Heart left ventricle (tissue), 16 donors: ENCODE results near the gene ZNF281. TPM values are rescaled to one million over a fixed set of nuclear protein-coding genes. Genes with fewer than 3 reads are reported as not detected.

Experiments used
- ATAC-seq, 4 donors: fragments of 200-7000 bp; cut with Tn5 transposase; one replicate each; pipeline ENCODE4 v1.9.1; 2020 to 2022; ENCODE audit warnings: moderate library complexity in 4 of 4, mild to moderate bottlenecking in 3 of 4, moderate number of reproducible peaks in 1 of 4
- DNase-seq, 5 donors: peaks; one replicate each; pipeline ENCODE4 v3.0.0-alpha.2; 2020
- H3K27ac ChIP-seq, 12 donors: fragments of 200-600 bp; sonication (generic) in 4 of 12; one replicate each; pipeline versions ENCODE4 v1.5.0 to v1.8.0; 2016 to 2022; ENCODE audit warnings: mild to moderate bottlenecking in 2 of 12
- H3K27me3 ChIP-seq, 9 donors: fragments of 200-600 bp; sonication (generic) in 2 of 9; one replicate each; pipeline versions ENCODE4 v1.5.1 to v1.8.0; 2016 to 2022; ENCODE audit warnings: mild to moderate bottlenecking in 3 of 9
- H3K36me3 ChIP-seq, 9 donors: fragments of 200-600 bp; sonication (generic) in 2 of 9; one replicate each; pipeline versions ENCODE4 v1.5.0 to v1.8.0; 2018 to 2022; ENCODE audit warnings: mild to moderate bottlenecking in 2 of 9
- H3K4me1 ChIP-seq, 12 donors: fragments of 200-600 bp; sonication (generic) in 4 of 12; one replicate each; pipeline versions ENCODE4 v1.5.0 to v1.8.0; 2016 to 2022; ENCODE audit warnings: mild to moderate bottlenecking in 3 of 12
- H3K4me3 ChIP-seq, 12 donors: fragments of 200-600 bp; sonication (generic) in 4 of 12; one replicate each; pipeline versions ENCODE4 v1.5.0 to v1.8.0; 2017 to 2022; ENCODE audit warnings: mild to moderate bottlenecking in 9 of 12, moderate library complexity in 4 of 12
- H3K9me3 ChIP-seq, 12 donors: fragments of 200-600 bp; sonication (generic) in 4 of 12; one replicate each; pipeline versions ENCODE4 v1.5.0 to v1.8.0; 2016 to 2022; ENCODE audit warnings: mild to moderate bottlenecking in 1 of 12
- POLR2A ChIP-seq, 2 donors: fragments of 450-650 bp; IDR thresholded peaks; one replicate each; pipeline ENCODE4 v1.6.1; 2017; ENCODE audit warnings: antibody characterized with exemption in 2 of 2, mild to moderate bottlenecking in 2 of 2, moderate library complexity in 2 of 2
- WGBS, 4 donors: extraction: QIAGEN DNeasy Blood & Tissue Kit in 2 of 4; methylation state at CpG; one replicate each; pipeline versions ENCODE4 v1.1.5 to v1.1.7; 2013 to 2018; 5-methylcytosine and 5-hydroxymethylcytosine counted together
- intact Hi-C, 10 donors: fragments of 100-400 bp; cut with DNase I; formaldehyde crosslinking; loops; one replicate each; pipeline versions ENCODE4 v1.11.1 to v1.14.2; 2022
- long read RNA-seq, 3 donors: library from polyadenylated mRNA; unstranded; transcript quantifications; one replicate each; pipeline ENCODE4 v2.0.0, GENCODE V29; 2020 to 2021
- polyA plus RNA-seq, 2 donors: library from polyadenylated mRNA; stranded (reverse); fragments of 200-250 nt; gene quantifications; one replicate each; pipeline ENCODE4 v1.2.3, GENCODE V29; 2013
- total RNA-seq, 9 donors: library from RNA; depleted of rRNA in 2 of 9; stranded (reverse); fragments of >200 nt in 2 of 9; fragmentation: NEBNext Ultra II Directional in 3 of 9; extraction: Animal tissue kit (Norgen Biotek cat#: 25700) in 3 of 9; gene quantifications; one replicate each; pipeline versions ENCODE4 v1.1.0 to v1.2.4, GENCODE V29; 2016 to 2023
- TF ChIP-seq, protein P1 (sequence below), 12 donors: fragments of 200-600 bp; sonication (generic) in 4 of 12; IDR thresholded peaks; one replicate each; pipeline versions ENCODE4 v1.5.0 to v1.8.0; 2018 to 2022; ENCODE audit warnings: antibody characterized with exemption in 12 of 12, mild to moderate bottlenecking in 5 of 12
- donor health status: ischemic (EF 13 %, LVEDD 7.1; RV severe dilation, severe dysfunction).
- donor health status: healthy with polysubstance abuse.
- donor health status: DM: no; HTN: yes; CAD: no.
- donor health status: DM: no; HTN: no; CAD: no.
- donor health status: ischemic (EF 25% LVEDD 6.9; RV normal size, moderate dysfunction).
- donor health status: ischemic (EF 25% LVEDD 5.7; RV mildly dilated, moderate dysfunction).
- donor health status: healthy.
- donor health status: DM: yes; HTN: yes; CAD: no.
- donor health status: ischemic (EF 35%, LVEDD 5.7; RV mildly dilated, moderate dysfunction).
- donor health status: nonischemic (EF 11% LVEDD 7.7; RV severe dilation, severe dysfunction).
- donor health status: DM: yes; HTN: yes; CAD: no.
- donor health status: PGD.
- donor health status: ischemic (EF 29% LVEDD 5.4; RV normal size, mild dysfunction).
- donor health status: nonischemic (EF 23%, LVEDD 6.1; RV moderate dilation, normal function).

ZNF281 gene, protein sequence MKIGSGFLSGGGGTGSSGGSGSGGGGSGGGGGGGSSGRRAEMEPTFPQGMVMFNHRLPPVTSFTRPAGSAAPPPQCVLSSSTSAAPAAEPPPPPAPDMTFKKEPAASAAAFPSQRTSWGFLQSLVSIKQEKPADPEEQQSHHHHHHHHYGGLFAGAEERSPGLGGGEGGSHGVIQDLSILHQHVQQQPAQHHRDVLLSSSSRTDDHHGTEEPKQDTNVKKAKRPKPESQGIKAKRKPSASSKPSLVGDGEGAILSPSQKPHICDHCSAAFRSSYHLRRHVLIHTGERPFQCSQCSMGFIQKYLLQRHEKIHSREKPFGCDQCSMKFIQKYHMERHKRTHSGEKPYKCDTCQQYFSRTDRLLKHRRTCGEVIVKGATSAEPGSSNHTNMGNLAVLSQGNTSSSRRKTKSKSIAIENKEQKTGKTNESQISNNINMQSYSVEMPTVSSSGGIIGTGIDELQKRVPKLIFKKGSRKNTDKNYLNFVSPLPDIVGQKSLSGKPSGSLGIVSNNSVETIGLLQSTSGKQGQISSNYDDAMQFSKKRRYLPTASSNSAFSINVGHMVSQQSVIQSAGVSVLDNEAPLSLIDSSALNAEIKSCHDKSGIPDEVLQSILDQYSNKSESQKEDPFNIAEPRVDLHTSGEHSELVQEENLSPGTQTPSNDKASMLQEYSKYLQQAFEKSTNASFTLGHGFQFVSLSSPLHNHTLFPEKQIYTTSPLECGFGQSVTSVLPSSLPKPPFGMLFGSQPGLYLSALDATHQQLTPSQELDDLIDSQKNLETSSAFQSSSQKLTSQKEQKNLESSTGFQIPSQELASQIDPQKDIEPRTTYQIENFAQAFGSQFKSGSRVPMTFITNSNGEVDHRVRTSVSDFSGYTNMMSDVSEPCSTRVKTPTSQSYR
- total RNA-seq: 10 to 100 TPM in 3 of 9 donors, 1 to 10 TPM in 6; 6.7 to 10.6 (median 9.1) TPM
- polyA plus RNA-seq: 1 to 10 TPM; 3.1 to 5.3 TPM
- long read RNA-seq, donor 1, full-length matches to known transcripts: 13 of 27 reads
- long read RNA-seq, donor 1, partial matches to known transcripts: 0 of 27 reads
- long read RNA-seq, donor 1, other reads (novel, unspliced or antisense): 14 of 27 reads
- long read RNA-seq, donor 2, full-length matches to known transcripts: 21 of 33 reads
- long read RNA-seq, donor 2, partial matches to known transcripts: 0 of 33 reads
- long read RNA-seq, donor 2, other reads (novel, unspliced or antisense): 12 of 33 reads
- long read RNA-seq, donor 3, full-length matches to known transcripts: 15 of 46 reads
- long read RNA-seq, donor 3, partial matches to known transcripts: 0 of 46 reads
- long read RNA-seq, donor 3, other reads (novel, unspliced or antisense): 31 of 46 reads

DNA sequence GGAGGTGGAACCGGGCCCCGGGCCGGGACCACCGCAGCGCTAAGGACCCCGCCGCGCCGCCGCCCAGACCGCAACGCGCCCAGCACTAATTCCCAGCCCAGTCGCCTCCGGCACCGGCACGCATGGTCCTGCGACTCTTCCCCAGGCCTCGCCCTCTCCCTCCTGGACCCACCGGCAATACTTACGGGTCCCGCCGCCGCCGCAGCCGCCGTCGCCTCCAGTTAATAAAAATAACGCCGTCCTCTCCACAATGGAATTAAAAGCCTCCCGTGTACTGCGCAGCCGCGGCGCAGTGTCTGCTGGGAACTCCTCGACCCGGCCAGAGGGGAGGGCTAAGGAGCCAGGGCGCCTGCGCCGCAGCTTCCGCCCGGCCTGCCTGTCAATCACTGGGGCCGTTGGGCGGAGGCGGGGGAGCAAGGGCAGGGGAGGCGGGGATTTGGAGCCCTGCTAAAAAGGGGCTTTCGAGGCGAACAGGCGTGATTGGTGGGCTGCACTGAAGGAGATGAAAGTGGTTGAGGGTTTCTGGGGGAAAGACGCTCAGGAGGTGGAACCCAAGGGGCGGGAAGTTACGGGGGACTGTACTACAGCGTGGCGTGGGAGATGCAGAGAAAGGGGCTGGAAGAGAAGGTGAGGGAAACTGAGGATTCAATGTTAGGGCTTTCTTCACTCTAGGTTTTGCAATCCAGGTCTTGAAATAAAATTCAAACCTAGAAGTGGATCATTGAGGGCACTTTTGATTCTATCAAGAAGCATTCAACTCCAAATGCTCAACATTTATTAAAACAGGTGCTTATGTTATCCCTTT lies at the start of gene ZNF281:
Gene ZNF281, minus strand, starts transcription at position 276 of the 805 bp plus-strand sequence. CDS start 331 bp downstream, outside the sequence.
- H3K27me3 ChIP-seq: no peaks in the 10 kb centered on the region
- ATAC-seq: peak; percentile 100
- WGBS, 4 donors: 0% methylated on average over 50 to 54 of the region's 54 CpGs
- H3K9me3 ChIP-seq: no peaks in the 10 kb centered on the region
- peaks cover 0 to 48% (median 38%) of the 10 kb centered on the region in 12 donors for H3K4me1 ChIP-seq
- H3K36me3 ChIP-seq: peaks cover 0 to 14% (median 1%) of the 10 kb centered on the region in 9 donors
- peak within 1 kb of the TSS; percentile 71 to 92 (median 86) for H3K27ac ChIP-seq
- intact Hi-C loops: no loop called here
- H3K4me3 ChIP-seq: peak within 1 kb of the TSS; percentile 61 to 97 (median 88)
- DNase-seq: peak; percentile 94 to 97 (median 95)
- TF ChIP-seq, protein P1, sequence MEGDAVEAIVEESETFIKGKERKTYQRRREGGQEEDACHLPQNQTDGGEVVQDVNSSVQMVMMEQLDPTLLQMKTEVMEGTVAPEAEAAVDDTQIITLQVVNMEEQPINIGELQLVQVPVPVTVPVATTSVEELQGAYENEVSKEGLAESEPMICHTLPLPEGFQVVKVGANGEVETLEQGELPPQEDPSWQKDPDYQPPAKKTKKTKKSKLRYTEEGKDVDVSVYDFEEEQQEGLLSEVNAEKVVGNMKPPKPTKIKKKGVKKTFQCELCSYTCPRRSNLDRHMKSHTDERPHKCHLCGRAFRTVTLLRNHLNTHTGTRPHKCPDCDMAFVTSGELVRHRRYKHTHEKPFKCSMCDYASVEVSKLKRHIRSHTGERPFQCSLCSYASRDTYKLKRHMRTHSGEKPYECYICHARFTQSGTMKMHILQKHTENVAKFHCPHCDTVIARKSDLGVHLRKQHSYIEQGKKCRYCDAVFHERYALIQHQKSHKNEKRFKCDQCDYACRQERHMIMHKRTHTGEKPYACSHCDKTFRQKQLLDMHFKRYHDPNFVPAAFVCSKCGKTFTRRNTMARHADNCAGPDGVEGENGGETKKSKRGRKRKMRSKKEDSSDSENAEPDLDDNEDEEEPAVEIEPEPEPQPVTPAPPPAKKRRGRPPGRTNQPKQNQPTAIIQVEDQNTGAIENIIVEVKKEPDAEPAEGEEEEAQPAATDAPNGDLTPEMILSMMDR (IDR thresholded peaks at IDR 0.05): no peak
- peak; percentile 36 to 81 for TF ChIP-seq POLR2A (IDR thresholded peaks at IDR 0.05)

DNA sequence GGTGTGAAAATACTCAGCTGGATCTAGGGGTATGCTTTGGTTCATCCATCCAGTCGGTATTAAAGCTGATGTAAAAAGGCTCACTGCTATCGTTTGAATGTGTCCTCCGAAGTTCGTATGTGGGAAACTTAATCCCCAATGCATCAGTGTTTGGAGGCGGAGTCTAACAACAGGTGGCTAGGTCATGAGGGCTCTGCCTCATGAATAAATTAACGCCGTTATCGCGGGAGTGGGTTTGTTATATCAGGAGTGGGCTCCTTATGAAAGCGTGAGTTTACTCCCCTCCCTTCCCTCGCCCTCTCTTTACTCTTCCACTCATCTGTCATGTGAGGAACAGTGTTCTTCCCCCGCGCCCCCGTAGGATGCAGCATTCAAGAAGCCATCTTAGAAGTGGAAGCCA lies 48.9 kb upstream of the ZNF281 start:
- Histone ChIP-seq H3K9me3 (no peaks in the 10 kb centered on the region), H3K4me3 (no peak overlapping the region), H3K4me1 (no peaks in the 10 kb centered on the region), H3K27ac (no peak overlapping the region), H3K27me3 (no peaks in the 10 kb centered on the region), H3K36me3 (no peaks in the 10 kb centered on the region)
- no peak for DNase-seq
- WGBS, 4 donors: 89 to 93% (median 90%) methylated on average over 14 of the region's 14 CpGs
- TF ChIP-seq POLR2A (IDR thresholded peaks at IDR 0.05): no peak
- TF ChIP-seq, protein P1 (IDR thresholded peaks at IDR 0.05): no peak
- ATAC-seq: no peak
- intact Hi-C loops: no loop called here

DNA sequence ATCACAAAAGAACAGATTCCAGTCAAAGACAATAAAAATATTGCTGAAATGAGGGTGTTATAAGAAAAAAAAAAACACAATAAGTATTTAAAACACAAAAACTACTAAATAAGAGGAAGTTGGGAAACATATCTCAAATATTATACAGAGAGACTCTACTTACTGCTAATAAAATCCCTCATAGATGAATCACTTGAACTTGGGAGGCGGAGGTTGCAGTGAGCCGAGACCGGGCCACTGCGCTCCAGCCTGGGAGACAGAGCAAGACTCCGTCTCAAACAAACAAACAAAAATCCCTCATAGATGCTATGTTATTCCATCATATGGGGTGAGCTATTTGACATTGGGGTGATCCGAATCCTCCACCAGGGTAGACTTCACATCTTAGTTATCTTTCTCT lies 48.0 kb upstream of the ZNF281 start:
- Histone ChIP-seq H3K4me1 (no peaks in the 10 kb centered on the region), H3K9me3 (no peaks in the 10 kb centered on the region), H3K4me3 (no peak overlapping the region), H3K27ac (no peak overlapping the region), H3K36me3 (no peaks in the 10 kb centered on the region), H3K27me3 (no peaks in the 10 kb centered on the region)
- DNase-seq (no peak), ATAC-seq (no peak)
- TF ChIP-seq, protein P1 (IDR thresholded peaks at IDR 0.05): no peak
- TF ChIP-seq POLR2A (IDR thresholded peaks at IDR 0.05): no peak
- WGBS, 4 donors: 91 to 95% (median 93%) methylated on average over 6 of the region's 6 CpGs
- intact Hi-C loops: no loop called here
